Head of caudate nucleus (tissue), 42 donors: ENCODE data around the gene SNRPB.

ENCODE experiments used
- DNase-seq, 42 donors: peaks; one replicate each; pipeline versions ENCODE4 v3.0.0 to v3.0.0-alpha.2; 2020 to 2021; ENCODE audit warnings: mixed read lengths in 7 of 42
- intact Hi-C: fragments of 100-400 bp; cut with DNase I; formaldehyde crosslinking; loops from one replicate; pipeline ENCODE4 v1.15.0; 2022

Gene SNRPB

GRCh38 chr20:2451422-2451821 lies 19.2 kb downstream of the SNRPB start:
- intact Hi-C loops, result loop anchor here (5.0 kb wide), 1 partner anchor 244 kb away; no protein-coding TSS in a partner anchor
- DNase-seq, result no peak

- intact Hi-C loops, result no loop called here
- DNase-seq, result no peak
Measured at GRCh38 chr20:2449386-2449785, 21.2 kb downstream of the SNRPB start.

DNA sequence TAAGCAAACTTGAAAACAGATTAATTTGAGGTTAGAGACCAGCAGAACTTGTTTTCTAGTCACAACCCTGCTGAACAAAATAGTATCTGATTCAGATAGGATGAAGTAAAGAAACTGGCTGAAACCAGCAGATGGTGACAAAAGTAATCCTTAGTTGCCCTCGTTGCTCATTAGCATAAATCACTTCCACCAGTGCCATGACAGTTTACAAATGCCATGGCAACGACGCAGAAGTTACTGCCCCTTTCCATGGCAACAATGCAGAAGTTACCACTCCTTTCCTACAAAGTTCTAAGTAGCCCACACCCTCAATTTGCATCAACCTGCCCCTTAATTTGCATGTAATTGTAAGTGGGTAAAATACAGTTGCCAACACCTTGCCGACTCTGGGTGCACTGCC lies 23.7 kb downstream of the SNRPB start:
- intact Hi-C loops, result no loop called here
- DNase-seq, result no peak

DNA sequence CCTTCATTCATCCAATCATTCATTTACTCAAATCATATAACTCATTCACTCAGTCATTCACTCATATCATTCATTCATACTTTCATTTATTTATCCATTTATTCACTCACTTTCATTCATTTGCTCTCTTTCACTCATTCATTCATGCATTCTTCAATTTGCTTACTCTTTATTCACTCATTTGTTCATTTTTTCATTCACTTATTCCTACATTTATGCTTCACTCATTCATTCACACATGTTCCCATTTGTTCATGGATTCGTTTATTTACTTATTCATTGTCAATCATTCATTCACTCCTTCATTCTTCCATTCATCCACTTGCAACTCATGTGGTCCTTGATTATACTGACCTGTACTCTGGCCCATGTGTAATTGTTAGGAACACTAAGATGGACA lies 39.4 kb downstream of the SNRPB start:
- intact Hi-C loops, result no loop called here
- DNase-seq, result no peak

DNA sequence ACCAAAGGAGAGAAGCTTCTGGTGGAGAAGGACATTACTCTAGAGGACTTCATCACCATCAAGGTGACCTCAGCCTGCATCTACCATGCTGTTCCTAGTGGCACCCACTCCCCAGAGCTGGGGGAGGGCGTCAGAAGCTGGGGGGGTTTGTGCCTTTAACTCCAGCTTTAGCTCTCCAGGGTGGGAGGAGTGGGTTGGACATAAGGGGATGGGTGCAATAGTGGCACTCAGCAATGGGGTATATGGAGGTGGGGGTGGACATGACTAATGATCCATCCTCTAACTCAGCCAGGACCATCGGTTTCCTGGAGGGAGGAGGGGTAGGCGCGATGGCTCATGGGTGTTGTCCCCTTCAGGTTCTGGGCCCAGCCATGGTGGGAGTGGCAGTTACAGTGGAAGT lies 40.1 kb downstream of the SNRPB start:
- intact Hi-C loops, result no loop called here
- no peak for DNase-seq

DNA sequence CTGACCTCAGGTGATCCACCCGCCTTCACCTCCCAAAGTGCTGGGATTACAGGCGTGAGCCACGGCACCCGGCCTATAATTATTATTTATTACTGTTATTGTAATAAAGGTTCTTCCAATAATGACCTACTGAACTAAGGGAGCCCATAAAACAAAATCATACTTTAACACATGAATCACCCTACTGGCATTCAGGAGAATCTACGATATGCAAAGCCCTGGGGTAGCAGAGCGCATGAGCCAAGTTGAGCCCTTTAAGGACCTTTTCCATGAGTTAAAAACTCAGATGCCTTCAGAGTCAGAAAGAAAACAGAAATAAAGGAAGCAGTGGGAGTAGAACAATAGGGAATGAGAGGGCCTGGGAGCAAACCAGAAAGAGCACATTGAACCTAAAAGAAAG lies 41.5 kb downstream of the SNRPB start:
- DNase-seq, result no peak
- intact Hi-C loops, result no loop called here

DNA sequence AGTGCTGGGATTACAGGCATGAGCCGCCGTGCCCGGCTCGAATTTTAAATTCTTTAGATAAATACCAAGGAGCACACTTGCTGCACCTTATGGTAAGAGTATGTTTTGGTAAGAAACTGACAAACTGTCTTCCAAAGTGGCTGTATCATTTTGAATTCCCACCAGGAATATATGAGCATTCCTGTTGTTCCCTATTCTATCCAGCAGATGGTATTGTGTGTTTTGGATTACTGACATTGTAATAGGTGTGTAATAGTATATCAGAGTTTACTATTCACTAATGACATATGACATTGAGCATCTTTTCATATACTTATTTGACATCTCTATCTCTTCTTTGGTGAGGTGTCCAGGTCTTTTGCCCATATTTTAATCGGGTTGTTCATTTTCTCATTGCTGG lies 49.3 kb downstream of the SNRPB start:
- intact Hi-C loops, result no loop called here
- no peak for DNase-seq

GRCh38 chr20:2420510-2420909 lies 50.1 kb downstream of the SNRPB start:
- no peak for DNase-seq
- intact Hi-C loops, result no loop called here

GRCh38 chr20:2418388-2418787 lies 52.2 kb downstream of the SNRPB start:
- intact Hi-C loops, result no loop called here
- peak in 1 of 42 donors; percentile 15 for DNase-seq

DNA sequence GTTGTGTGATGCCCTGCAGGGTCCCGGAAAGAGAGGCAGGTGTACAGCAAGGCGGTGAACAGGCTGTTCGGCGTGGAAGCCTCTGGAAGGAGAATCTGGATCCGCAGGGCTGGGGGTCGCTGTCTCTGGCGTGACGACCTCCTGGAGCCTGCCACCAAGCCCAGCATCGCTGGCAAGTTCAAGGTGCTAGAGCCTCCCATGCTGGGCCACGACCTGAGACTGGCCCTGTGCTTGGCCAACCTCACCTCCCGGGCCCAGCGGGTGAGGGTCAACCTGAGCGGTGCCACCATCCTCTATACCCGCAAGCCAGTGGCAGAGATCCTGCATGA lies 53.4 kb downstream of the SNRPB start:
- DNase-seq, result peak in 1 of 42 donors; percentile 33
- intact Hi-C loops, result no loop called here

GRCh38 chr20:2416541-2417212 lies 53.9 kb downstream of the SNRPB start:
- intact Hi-C loops, result no loop called here
- peak in 1 of 42 donors; percentile 8 for DNase-seq
